ENCODE results near the gene ARHGAP31. TPM values are rescaled to one million over a fixed set of nuclear protein-coding genes. Genes with fewer than 3 reads are reported as not detected.

The ARHGAP31 gene
- total RNA-seq, 1 donor from 2014 or later = 23.7 TPM

DNA sequence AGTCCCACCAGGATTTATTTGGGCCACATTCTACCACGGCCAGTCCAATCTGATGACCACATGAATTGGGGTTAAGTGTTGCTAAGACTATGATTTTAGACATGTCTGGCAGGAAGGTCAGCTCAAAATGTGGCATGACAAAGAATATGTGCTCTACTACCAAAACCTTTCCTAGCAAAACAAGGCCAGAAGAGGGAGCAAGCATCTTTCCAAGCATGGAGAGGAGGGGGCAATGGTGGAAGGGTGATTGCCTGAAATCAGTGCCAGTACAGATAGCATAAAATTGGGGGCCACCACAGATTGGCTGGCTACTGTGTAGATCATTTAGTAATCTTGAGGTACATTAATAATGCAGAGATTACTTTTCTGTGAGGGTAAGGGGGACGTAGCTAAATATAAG is 126.0 kb downstream of the ARHGAP31 start:
- TF ChIP-seq, protein P1, sequence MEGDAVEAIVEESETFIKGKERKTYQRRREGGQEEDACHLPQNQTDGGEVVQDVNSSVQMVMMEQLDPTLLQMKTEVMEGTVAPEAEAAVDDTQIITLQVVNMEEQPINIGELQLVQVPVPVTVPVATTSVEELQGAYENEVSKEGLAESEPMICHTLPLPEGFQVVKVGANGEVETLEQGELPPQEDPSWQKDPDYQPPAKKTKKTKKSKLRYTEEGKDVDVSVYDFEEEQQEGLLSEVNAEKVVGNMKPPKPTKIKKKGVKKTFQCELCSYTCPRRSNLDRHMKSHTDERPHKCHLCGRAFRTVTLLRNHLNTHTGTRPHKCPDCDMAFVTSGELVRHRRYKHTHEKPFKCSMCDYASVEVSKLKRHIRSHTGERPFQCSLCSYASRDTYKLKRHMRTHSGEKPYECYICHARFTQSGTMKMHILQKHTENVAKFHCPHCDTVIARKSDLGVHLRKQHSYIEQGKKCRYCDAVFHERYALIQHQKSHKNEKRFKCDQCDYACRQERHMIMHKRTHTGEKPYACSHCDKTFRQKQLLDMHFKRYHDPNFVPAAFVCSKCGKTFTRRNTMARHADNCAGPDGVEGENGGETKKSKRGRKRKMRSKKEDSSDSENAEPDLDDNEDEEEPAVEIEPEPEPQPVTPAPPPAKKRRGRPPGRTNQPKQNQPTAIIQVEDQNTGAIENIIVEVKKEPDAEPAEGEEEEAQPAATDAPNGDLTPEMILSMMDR (IDR thresholded peaks at IDR 0.05) = no peak
- no peaks in the 10 kb centered on the region for H3K27me3 Mint-ChIP-seq
- CTCF ChIA-PET = interaction anchor here (1.3 kb wide), 1 partner anchor 270 kb away, joined by 4 read pairs; no protein-coding TSS in a partner anchor
- H3K27ac Mint-ChIP-seq = no peak overlapping the region
- peaks cover 2% of the 10 kb centered on the region for H3K9me3 Mint-ChIP-seq
- H3K36me3 Mint-ChIP-seq (ENCODE audit: low read depth) = peaks cover 10% of the 10 kb centered on the region
- no peaks in the 10 kb centered on the region for H3K4me1 Mint-ChIP-seq
- intact Hi-C loops (cut with micrococcal nuclease) = no loop called here
- DNase-seq (no peak), ATAC-seq (ENCODE audit: low read depth) (no peak)
- POLR2A ChIA-PET = interaction anchor here (0.5 kb wide), 1 partner anchor 15 kb away, joined by 3 read pairs; no protein-coding TSS in a partner anchor
- no peak overlapping the region for H3K4me3 Mint-ChIP-seq

DNA sequence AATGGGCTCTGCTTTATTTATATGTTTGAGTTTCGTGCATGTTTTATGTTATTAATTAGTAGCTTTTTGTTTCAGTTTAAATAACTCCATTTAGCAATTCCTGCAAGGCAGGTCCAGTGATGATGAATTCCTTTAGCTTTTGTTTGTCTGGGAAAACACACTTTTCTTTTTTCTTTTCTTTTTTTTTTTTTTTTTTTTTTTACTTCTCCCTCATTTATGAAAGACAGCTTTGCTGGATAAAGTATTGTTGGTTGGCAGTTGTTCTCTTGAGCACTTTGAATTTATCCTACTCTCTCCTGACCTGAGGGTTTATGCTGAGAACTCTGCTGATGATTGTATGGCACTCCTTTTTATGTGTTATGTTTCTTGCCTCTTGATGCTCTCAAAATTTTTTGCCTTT is 133.5 kb downstream of the ARHGAP31 start:
- intact Hi-C loops (cut with micrococcal nuclease) = no loop called here
- ChIA-PET POLR2A (no interaction called here), CTCF (no interaction called here)
- H3K9me3 Mint-ChIP-seq = peaks cover 36% of the 10 kb centered on the region
- TF ChIP-seq, protein P1 (IDR thresholded peaks at IDR 0.05) = no peak
- no peak overlapping the region for H3K27ac Mint-ChIP-seq
- H3K4me3 Mint-ChIP-seq = no peak overlapping the region
- no peaks in the 10 kb centered on the region for H3K4me1 Mint-ChIP-seq
- no peaks in the 10 kb centered on the region for H3K27me3 Mint-ChIP-seq
- peaks cover 49% of the 10 kb centered on the region for H3K36me3 Mint-ChIP-seq (ENCODE audit: low read depth)
- DNase-seq (no peak), ATAC-seq (ENCODE audit: low read depth) (no peak)

DNA sequence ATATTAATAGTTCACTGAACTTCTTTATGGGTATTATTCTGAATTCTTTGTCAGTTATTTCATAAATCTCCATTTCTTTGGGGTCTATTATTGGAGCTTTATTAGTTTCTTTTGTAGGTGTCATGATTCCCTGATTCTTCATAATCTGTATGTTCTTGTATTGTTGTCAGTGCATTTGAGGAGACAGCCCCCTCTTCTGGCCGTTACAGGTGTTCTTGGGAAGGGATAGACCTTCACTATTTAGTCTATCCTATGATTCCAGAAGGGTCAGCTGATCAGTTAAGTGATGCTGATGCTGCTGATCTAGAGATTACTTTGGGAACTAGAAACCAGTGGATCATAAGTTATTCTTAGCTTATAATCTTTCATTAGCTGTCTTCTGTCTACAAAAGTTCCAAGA is 134.4 kb downstream of the ARHGAP31 start:
- TF ChIP-seq, protein P1 (IDR thresholded peaks at IDR 0.05) = no peak
- H3K36me3 Mint-ChIP-seq (ENCODE audit: low read depth) = peaks cover 58% of the 10 kb centered on the region
- ChIA-PET CTCF (no interaction called here), POLR2A (interaction anchor here (0.7 kb wide), 1 partner anchor 133 kb away, joined by 3 read pairs; no protein-coding TSS in a partner anchor)
- no peak overlapping the region for H3K4me3 Mint-ChIP-seq
- no peak overlapping the region for H3K27ac Mint-ChIP-seq
- no peak for DNase-seq
- intact Hi-C loops (cut with micrococcal nuclease) = no loop called here
- no peaks in the 10 kb centered on the region for H3K4me1 Mint-ChIP-seq
- ATAC-seq (ENCODE audit: low read depth) = no peak
- peaks cover 36% of the 10 kb centered on the region for H3K9me3 Mint-ChIP-seq
- no peaks in the 10 kb centered on the region for H3K27me3 Mint-ChIP-seq

DNA sequence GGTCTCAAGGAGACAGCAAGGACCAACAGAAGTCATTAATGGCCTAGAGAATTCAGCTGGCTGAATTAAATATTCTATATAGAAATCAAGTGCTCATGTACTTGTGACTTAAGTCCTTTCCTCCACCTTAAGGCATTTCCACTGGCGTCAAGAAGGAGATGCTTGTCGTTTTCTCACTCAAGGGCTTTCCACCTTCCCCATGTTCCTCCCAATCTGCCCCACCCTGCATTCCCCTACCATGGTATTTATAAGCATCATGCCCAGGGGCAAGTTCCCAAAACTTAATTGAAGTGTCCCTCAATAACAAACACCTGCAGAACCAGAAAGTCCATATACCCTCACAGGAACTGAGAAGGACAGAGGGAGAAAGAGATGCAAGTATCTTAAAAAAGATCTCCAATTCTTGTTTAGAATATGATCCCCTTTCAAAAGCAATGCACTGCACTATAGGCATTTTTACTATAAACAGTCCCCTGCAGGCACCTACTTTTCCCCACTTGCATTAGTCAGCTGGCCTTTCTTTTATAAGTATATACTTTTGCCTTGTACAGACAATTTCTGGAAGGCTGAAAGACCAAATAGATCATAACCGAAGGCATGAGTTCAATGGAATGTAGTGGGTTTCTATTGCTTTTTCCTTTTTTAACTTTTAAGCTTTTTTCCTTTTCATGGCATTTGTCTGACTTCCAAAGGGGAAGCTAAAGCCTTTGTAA is 139.6 kb downstream of the ARHGAP31 start:
- peaks cover 12% of the 10 kb centered on the region for H3K9me3 Mint-ChIP-seq
- no peaks in the 10 kb centered on the region for H3K27me3 Mint-ChIP-seq
- DNase-seq (no peak), ATAC-seq (ENCODE audit: low read depth) (no peak)
- intact Hi-C loops (cut with micrococcal nuclease) = no loop called here
- ChIA-PET CTCF (interaction anchor here (1.1 kb wide), 1 partner anchor 81 kb away, joined by 4 read pairs; no protein-coding TSS in a partner anchor), POLR2A (interaction anchor here (1.0 kb wide), 1 partner anchor 65 kb away, joined by 3 read pairs; the partner anchor contains the start of gene TIMMDC1)
- TF ChIP-seq, protein P1 (IDR thresholded peaks at IDR 0.05) = no peak
- no peaks in the 10 kb centered on the region for H3K4me1 Mint-ChIP-seq
- H3K27ac Mint-ChIP-seq = no peak overlapping the region
- H3K4me3 Mint-ChIP-seq = no peak overlapping the region
- H3K36me3 Mint-ChIP-seq (ENCODE audit: low read depth) = peaks cover 94% of the 10 kb centered on the region

DNA sequence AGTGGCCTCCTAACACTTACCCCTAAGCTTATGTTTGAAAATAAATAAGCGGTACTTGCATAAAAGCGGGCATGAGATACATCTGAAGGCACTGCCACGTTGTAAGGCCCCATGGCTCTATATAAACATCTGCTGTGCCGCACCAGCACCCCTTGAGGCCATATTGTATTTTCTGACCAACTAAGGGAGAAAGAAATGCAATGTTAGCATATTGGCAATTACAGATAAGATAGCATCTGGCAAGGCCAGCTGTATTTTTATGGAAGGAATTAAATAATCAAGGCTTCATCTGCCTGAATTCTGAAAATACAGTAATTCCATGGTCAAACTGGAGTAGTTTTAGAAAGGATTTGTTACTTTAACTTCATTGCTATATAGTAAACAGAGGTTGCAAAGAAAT is 140.5 kb downstream of the ARHGAP31 start:
- no peak for DNase-seq
- TF ChIP-seq, protein P1 (IDR thresholded peaks at IDR 0.05) = no peak
- peaks cover 86% of the 10 kb centered on the region for H3K36me3 Mint-ChIP-seq (ENCODE audit: low read depth)
- CTCF ChIA-PET = interaction anchor here (1.1 kb wide), 1 partner anchor 82 kb away, joined by 4 read pairs; no protein-coding TSS in a partner anchor
- ATAC-seq (ENCODE audit: low read depth) = no peak
- peaks cover 7% of the 10 kb centered on the region for H3K9me3 Mint-ChIP-seq
- H3K27me3 Mint-ChIP-seq = no peaks in the 10 kb centered on the region
- POLR2A ChIA-PET = interaction anchor here (0.6 to 1.0 kb wide), 2 partner anchors 15 to 64 kb away, joined by 3 read pairs; partner anchors contain the start of gene TIMMDC1
- intact Hi-C loops (cut with micrococcal nuclease) = no loop called here
- no peaks in the 10 kb centered on the region for H3K4me1 Mint-ChIP-seq
- no peak overlapping the region for H3K27ac Mint-ChIP-seq
- no peak overlapping the region for H3K4me3 Mint-ChIP-seq
